GM06990 (cell line): ENCODE data around the gene DOCK2.

Experiments
- DNase-seq: peaks from one replicate; pipeline ENCODE4 v3.0.0-alpha.2; 2011; ENCODE audit not compliant: insufficient read length; ENCODE audit errors: extremely low read depth
- H3K27me3 ChIP-seq: replicated peaks from 2 replicates; pipeline ENCODE4 v1.6.0; 2011; ENCODE audit warnings: low read length; ENCODE audit not compliant: control insufficient read depth, insufficient read depth
- H3K36me3 ChIP-seq: 2 replicates; pipeline ENCODE4 v1.5.1; 2011; ENCODE audit warnings: low read length; ENCODE audit not compliant: control insufficient read depth, insufficient read depth
- H3K4me3 ChIP-seq: replicated peaks from 2 replicates; pipeline ENCODE4 v1.5.1; 2011; ENCODE audit warnings: low read depth, mild to moderate bottlenecking, control low read depth, low read length
- CTCF ChIP-seq: IDR thresholded peaks from 2 replicates; pipeline ENCODE4 v1.5.1; 2011; ENCODE audit warnings: low read length, control low read depth, mild to moderate bottlenecking, inconsistent platforms; ENCODE audit not compliant: insufficient read depth, poor library complexity, severe bottlenecking

Gene DOCK2

GRCh38 chr5:169886033-169886432, 249.0 kb downstream of the DOCK2 start:
- TF ChIP-seq CTCF = no peak

GRCh38 chr5:169886677-169887076, 249.6 kb downstream of the DOCK2 start:
- Histone ChIP-seq H3K36me3 (no peaks in the 10 kb centered on the region; the same call in none of the 2 replicates), H3K4me3 (no peak overlapping the region), H3K27me3 (no peaks in the 10 kb centered on the region)
- no peak for DNase-seq
- no peak for TF ChIP-seq CTCF

More at GRCh38 chr5:169886033-169886432, 249.0 kb downstream of the DOCK2 start:
- DNase-seq = no peak
- Histone ChIP-seq H3K36me3 (no peaks in the 10 kb centered on the region; the same call in none of the 2 replicates), H3K4me3 (no peak overlapping the region), H3K27me3 (no peaks in the 10 kb centered on the region)

GRCh38 chr5:169889572-169889971, 252.5 kb downstream of the DOCK2 start:
- DNase-seq = no peak
- Histone ChIP-seq H3K36me3 (peaks cover 2% of the 10 kb centered on the region), H3K27me3 (no peaks in the 10 kb centered on the region), H3K4me3 (no peak overlapping the region)
- TF ChIP-seq CTCF = no peak

- DNase-seq = no peak
- TF ChIP-seq CTCF = no peak
- no peaks in the 10 kb centered on the region for H3K27me3 ChIP-seq
- no peak overlapping the region for H3K4me3 ChIP-seq
- peaks cover 3% of the 10 kb centered on the region for H3K36me3 ChIP-seq
These were observed 255.9 kb downstream of the DOCK2 start for GRCh38 chr5:169893010-169893409.

- TF ChIP-seq CTCF = no peak
- Histone ChIP-seq H3K36me3 (peaks cover 3% of the 10 kb centered on the region), H3K4me3 (no peak overlapping the region), H3K27me3 (no peaks in the 10 kb centered on the region)
- no peak for DNase-seq
These were observed 256.5 kb downstream of the DOCK2 start for GRCh38 chr5:169893571-169893970.

- H3K4me3 ChIP-seq = no peak overlapping the region
- H3K27me3 ChIP-seq = no peaks in the 10 kb centered on the region
- no peak for TF ChIP-seq CTCF
- H3K36me3 ChIP-seq = peaks cover 3% of the 10 kb centered on the region
- DNase-seq = no peak
These were observed 258.9 kb downstream of the DOCK2 start for GRCh38 chr5:169895926-169896325.
